IPS-NIHi7 (cell line): ENCODE data around the gene GLYR1.

Experiments used
- DNase-seq: peaks from one replicate; pipeline ENCODE4 v3.0.0; 2012; ENCODE audit warnings: mixed read lengths; ENCODE audit errors: extremely low spot score

Gene GLYR1

DNA sequence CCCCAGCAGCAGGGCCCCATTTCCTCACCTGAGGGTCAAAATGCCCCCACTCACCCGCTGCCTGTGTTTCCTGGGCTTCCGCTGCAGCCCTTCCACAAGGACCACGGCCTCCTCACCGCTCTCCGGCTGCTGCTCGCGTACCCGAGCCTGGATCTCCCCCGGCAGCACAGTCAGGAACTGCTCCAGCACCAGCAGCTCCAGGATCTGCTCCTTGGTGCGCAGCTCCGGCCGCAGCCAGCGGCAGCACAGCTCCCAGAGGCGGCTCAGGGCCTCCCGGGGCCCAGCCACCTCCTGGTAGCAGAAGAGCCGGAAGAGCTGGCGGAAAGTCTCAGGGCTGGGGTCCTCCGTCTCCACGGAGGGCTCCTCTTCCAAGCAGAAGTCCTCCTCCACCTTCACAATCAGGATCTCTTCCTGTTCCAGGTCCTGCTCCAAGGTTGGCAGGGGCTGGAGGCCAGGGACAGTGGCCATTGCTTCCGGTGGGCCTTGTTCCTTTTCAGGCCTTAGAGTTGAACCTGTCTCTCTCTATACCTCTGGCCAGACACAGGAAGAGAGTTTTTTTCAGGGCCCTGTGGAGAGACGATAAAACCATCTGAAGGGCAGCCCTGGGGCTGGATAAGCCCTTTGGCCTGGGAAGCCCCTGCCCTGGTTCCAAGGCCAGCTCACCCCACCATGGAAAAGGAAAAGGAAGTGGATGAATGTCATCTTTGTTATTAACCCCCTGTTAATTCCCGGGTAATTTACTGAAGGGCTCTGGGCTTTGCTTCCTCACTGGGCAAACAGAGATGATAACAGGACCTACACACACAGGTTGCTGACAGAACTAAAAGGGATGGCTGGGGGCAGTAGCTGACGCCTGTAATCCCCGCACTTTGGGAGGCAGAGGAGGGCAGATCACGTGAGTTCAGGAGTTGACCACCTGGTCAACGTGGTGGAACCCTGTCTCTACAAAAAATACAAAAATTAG, 81.3 kb downstream of the GLYR1 start:
- no peak for DNase-seq

DNA sequence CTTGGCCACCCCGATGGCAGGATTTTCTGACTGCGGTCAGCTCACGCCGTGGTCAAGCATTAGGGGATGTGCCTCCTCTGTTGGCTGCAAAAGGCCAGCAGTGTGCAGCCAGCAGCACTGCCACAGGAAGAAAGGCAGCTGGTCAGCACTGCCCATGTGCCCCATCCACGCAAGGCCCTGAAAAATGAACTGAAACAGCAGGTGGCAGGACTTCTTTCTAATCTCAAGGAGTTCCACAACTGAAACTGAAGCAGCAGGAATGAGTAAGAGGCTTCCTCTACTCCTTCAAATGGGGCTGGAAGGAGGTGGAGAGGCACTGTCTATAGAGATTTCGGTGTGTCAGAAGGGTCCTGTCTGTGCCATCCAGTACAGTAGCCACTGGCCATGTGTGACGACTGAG, 83.3 kb downstream of the GLYR1 start:
- DNase-seq = no peak

DNA sequence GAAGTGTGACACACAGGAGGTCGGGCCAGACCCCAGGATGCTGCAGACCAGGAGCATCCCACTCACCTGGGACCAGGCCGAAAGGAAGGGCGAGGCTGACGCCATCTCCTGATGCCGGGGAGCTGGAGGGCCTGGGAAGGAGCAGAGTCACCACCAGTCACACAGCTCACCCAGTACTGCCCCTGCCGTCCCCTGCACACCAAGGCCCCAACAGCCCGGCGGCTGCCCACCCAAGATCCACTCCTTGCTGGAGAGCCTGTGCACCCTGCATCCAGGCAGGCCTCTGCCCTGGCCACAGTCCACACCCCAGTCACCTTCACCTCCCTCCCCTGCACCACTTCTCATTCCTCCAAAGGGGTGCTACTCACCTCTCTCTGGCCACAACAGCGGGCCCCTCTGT, 84.9 kb downstream of the GLYR1 start:
- DNase-seq = no peak

DNA sequence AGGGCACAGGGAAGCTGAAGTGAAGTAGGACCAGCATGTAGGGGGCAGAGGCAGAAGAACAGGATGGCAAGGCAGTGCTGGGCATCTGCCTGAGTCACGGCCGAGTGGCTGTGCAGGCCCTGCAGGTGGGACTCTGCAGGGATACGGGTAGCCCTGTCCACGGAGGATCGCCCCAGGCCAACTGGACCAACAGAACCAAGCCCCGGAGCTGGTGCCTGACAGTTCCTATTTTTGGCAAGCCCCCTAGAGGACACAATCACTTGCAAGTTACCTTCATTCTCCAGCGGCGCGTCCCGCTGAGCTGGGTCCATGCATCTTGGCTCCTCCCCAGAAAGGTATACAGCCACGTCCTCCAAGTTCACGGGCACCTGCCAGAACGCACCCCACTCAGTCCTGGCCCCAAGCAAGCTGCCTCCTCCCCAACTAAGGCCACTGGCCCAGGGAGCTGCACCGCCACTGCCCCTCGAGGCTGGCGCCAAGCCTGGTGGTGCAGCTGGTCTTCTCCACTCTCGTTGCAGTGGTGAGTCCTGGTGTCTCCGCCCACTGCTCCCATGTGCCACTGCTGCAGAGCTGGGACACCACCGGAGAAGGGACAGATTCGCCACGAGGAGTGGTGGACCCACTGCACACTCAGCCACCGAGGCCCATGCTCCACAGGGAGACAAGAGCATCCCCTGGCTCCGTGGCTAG, 86.7 kb downstream of the GLYR1 start:
- no peak for DNase-seq

DNA sequence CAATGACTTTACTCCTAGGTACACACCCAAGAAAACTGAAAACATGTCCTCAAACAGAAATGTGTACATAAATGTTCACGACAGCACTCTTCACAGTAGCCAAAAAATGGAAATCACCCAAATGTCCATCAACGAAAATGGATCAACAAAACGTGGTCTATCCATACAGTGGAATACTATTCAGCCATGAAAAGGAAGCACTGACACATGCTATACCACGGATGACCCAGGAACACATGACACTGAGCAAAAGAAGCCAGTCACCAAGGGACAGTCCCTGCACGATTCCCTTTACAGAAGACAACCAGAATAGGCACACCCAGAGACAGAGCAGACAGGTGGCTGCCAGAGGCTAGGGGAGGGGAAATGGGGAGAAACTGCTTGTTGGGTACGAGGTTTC, 91.4 kb downstream of the GLYR1 start:
- no peak for DNase-seq

DNA sequence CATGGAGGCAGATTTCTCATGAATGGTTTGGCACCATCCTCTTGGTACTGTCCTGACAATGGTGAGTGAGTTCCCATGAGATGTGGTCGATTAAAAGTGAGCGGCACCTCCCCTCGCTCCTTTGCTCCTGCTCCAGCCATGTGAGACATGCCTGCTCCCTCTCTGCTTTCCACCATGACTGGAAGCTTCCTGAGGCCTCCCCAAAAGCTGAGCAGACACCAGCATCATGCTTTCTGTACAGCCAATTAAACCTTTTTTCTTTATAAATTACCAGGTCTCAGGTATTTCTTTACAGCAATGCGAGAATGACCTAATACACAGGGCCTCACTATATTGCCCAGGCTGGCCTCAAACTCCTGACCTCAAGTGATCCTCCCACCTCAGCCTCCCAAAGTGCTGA, 92.2 kb downstream of the GLYR1 start:
- no peak for DNase-seq

DNA sequence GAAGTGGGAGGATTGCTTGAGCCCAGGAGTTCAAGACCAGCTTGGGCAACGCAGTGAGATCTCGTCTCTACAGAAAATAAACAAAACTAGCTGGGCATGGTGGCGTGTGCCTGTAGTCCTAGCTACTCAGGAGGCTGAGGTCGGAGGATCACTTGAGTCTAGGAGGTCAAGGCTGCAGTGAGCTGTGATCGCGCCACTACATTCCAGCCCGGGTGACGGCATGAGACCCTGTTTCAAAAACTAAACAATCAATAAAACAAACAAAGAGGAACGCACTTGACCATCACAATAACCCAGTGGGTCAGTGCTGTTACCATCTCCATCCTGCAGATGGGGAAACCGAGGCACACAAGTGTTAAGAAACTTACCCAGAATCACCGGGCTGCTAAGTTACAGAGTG, 93.9 kb downstream of the GLYR1 start:
- DNase-seq = no peak
